GM18868 (cell line): Measurements from ENCODE around the gene KCNK18.
"Not testable (repeated sequence)": the region's sequence is repeated elsewhere in the genome, so short reads cannot be mapped to it uniquely, and the experiment has no call there.

Experiments
- ATAC-seq: cut with Tn5 transposase; IDR thresholded peaks from one replicate; pipeline ENCODE4 v1.9.1; 2021; ENCODE audit warnings: mild to moderate bottlenecking, moderate library complexity; ENCODE audit not compliant: unreplicated experiment

KCNK18 gene

GRCh38 chr10:117170244-117170643, 27.0 kb upstream of the KCNK18 start:
- ATAC-seq = no peak

GRCh38 chr10:117174439-117175214, 22.7 kb upstream of the KCNK18 start:
- ATAC-seq = peak; percentile 87

- peak; percentile 38 for ATAC-seq
Measured at GRCh38 chr10:117175215-117175900, 21.9 kb upstream of the KCNK18 start.

GRCh38 chr10:117175901-117176534, 21.3 kb upstream of the KCNK18 start:
- ATAC-seq = peak; percentile 63

- no peak for ATAC-seq
Measured at GRCh38 chr10:117178190-117178589, 19.1 kb upstream of the KCNK18 start.

- no peak for ATAC-seq
Measured at GRCh38 chr10:117184296-117184695, 13.0 kb upstream of the KCNK18 start.

- no peak for ATAC-seq
Measured at GRCh38 chr10:117184821-117185220, 12.5 kb upstream of the KCNK18 start.

- not testable (repeated sequence) for ATAC-seq
Measured at GRCh38 chr10:117185817-117186216, 11.5 kb upstream of the KCNK18 start.

- ATAC-seq = no peak
Measured at GRCh38 chr10:117186832-117187615, 10.3 kb upstream of the KCNK18 start.

GRCh38 chr10:117188371-117188770, 8.9 kb upstream of the KCNK18 start:
- ATAC-seq = no peak

GRCh38 chr10:117189557-117189956, 7.7 kb upstream of the KCNK18 start:
- no peak for ATAC-seq

- no peak for ATAC-seq
Measured at GRCh38 chr10:117198088-117198487, 799 bp downstream of the KCNK18 start.

- ATAC-seq = no peak
Measured at GRCh38 chr10:117201826-117202225, 4.5 kb downstream of the KCNK18 start.

- no peak for ATAC-seq
Measured at GRCh38 chr10:117204316-117204715, 7.0 kb downstream of the KCNK18 start.

- no peak for ATAC-seq
Measured at GRCh38 chr10:117212176-117212575, 14.9 kb downstream of the KCNK18 start.

- no peak for ATAC-seq
Measured at GRCh38 chr10:117214401-117214800, 17.1 kb downstream of the KCNK18 start.

GRCh38 chr10:117215079-117215478, 17.8 kb downstream of the KCNK18 start:
- no peak for ATAC-seq

GRCh38 chr10:117216028-117216427, 18.7 kb downstream of the KCNK18 start:
- no peak for ATAC-seq

GRCh38 chr10:117216611-117217195, 19.4 kb downstream of the KCNK18 start:
- peak; percentile 90 for ATAC-seq

GRCh38 chr10:117217196-117217761, 20.0 kb downstream of the KCNK18 start:
- ATAC-seq = no peak
